Endothelial cell of umbilical vein (primary cell): ENCODE data around the gene ZNF507. TPM values are rescaled to one million over a fixed set of nuclear protein-coding genes. Genes with fewer than 3 reads are reported as not detected.

ENCODE experiments used
- BruUV-seq: library from RNA; stranded (reverse); fragments of 400-500 nt; replicated peaks from 2 replicates; lab custom pipeline; 2021; lab: Mats Ljungman, UMichigan
- CTCF ChIA-PET: fragments of 300-600, 350-600 bp; sonication (Branson Sonifier 250); formaldehyde crosslinking; loops from one replicate; lab custom pipeline; 2021; ENCODE audit warnings: antibody characterized with exemption, inconsistent platforms; lab: Charles Lee
- POLR2A ChIA-PET: fragments of 300-600, 350-600 bp; sonication (Branson Sonifier 250); formaldehyde crosslinking; loops from one replicate; lab custom pipeline; 2021; ENCODE audit warnings: antibody characterized with exemption, inconsistent platforms; lab: Charles Lee
- DNase-seq: peaks from one replicate; pipeline ENCODE4 v3.0.0-alpha.2; 2011; ENCODE audit warnings: low read depth, low spot score
- FAIRE-seq: peaks from 2 replicates; lab custom pipeline; 2011; peaks lifted over from hg19 to GRCh38; lab: Jason Lieb, UNC
- H2AFZ ChIP-seq: 2 replicates; pipeline ENCODE4 v1.6.0; 2012; ENCODE audit warnings: low read depth, low read length, control low read depth, inconsistent platforms
- H3K27ac ChIP-seq: 2 replicates; pipeline ENCODE4 v1.5.1; 2011; ENCODE audit warnings: low read depth, mild to moderate bottlenecking, control low read depth, low read length, moderate library complexity; ENCODE audit not compliant: insufficient read depth
- H3K27me3 ChIP-seq, 2 experiments: 2 replicates each; pipeline versions ENCODE4 v1.6.0 to v1.6.1; 2011; ENCODE audit warnings: low read length in 2 of 2, mixed read lengths in 1 of 2; ENCODE audit not compliant: control insufficient read depth in 2 of 2, insufficient read depth in 2 of 2
- H3K36me3 ChIP-seq, 2 experiments: 2 replicates in 1 of 2; 3 replicates in 1 of 2; pipeline ENCODE4 v1.5.1; 2011; ENCODE audit warnings: low read length in 2 of 2, mild to moderate bottlenecking in 1 of 2, moderate library complexity in 1 of 2; ENCODE audit not compliant: control insufficient read depth in 2 of 2, insufficient read depth in 2 of 2; ENCODE audit errors: extremely low read depth in 1 of 2
- H3K4me1 ChIP-seq: 3 replicates; pipeline ENCODE4 v1.5.1; 2011; ENCODE audit warnings: mild to moderate bottlenecking, low read length; ENCODE audit not compliant: control insufficient read depth, insufficient read depth; ENCODE audit errors: extremely low read depth
- H3K4me2 ChIP-seq: 2 replicates; pipeline ENCODE4 v1.6.1; 2011; ENCODE audit warnings: low read length, control low read depth, mixed read lengths; ENCODE audit not compliant: insufficient read depth
- H3K4me3 ChIP-seq, 3 experiments: fragments of 200-600 bp in 1 of 3; sonication (generic), shearing (Covaris generic) in 1 of 3; replicated peaks in 1 of 3; 2 replicates each; pipeline ENCODE4 v1.5.1; 2011 to 2016; ENCODE audit warnings: control low read depth in 3 of 3, low read length in 3 of 3, mild to moderate bottlenecking in 2 of 3, inconsistent platforms in 1 of 3, low read depth in 1 of 3, moderate library complexity in 1 of 3; ENCODE audit not compliant: insufficient read depth in 1 of 3
- H3K79me2 ChIP-seq: 2 replicates; pipeline ENCODE4 v1.6.0; 2012; ENCODE audit warnings: low read length, inconsistent platforms; ENCODE audit not compliant: control insufficient read depth, insufficient read depth
- H3K9ac ChIP-seq: replicated peaks from 2 replicates; pipeline ENCODE3; 2011; ENCODE audit warnings: low read length, control low read depth; ENCODE audit not compliant: insufficient read depth; ENCODE audit errors: extremely low read depth
- H3K9me1 ChIP-seq: replicated peaks from 3 replicates; pipeline ENCODE4 v1.6.0; 2011; ENCODE audit warnings: mild to moderate bottlenecking, low read length; ENCODE audit not compliant: control insufficient read depth, insufficient read depth; ENCODE audit errors: extremely low read depth
- H3K9me3 ChIP-seq: replicated peaks from 2 replicates; pipeline ENCODE4 v1.5.1; 2012; ENCODE audit warnings: low read length, inconsistent platforms; ENCODE audit not compliant: control insufficient read depth, insufficient read depth
- H4K20me1 ChIP-seq: replicated peaks from 2 replicates; pipeline ENCODE3; 2011; ENCODE audit warnings: mild to moderate bottlenecking, low read length; ENCODE audit not compliant: control insufficient read depth, insufficient read depth; ENCODE audit errors: extremely low read depth
- CTCF ChIP-seq, 2 donors: IDR thresholded peaks; 1 replicate in 1 of 2; 2 replicates in 1 of 2; pipeline ENCODE4 v1.5.1; 2011; ENCODE audit warnings: low read length in 2 of 2, mild to moderate bottlenecking in 2 of 2, moderate library complexity in 2 of 2, control low read depth in 1 of 2, inconsistent platforms in 1 of 2, low read depth in 1 of 2; ENCODE audit not compliant: insufficient read depth in 1 of 2; ENCODE audit errors: extremely low read depth in 1 of 2
- EZH2 ChIP-seq: IDR thresholded peaks from 2 replicates; pipeline ENCODE4 v1.6.1; 2012; ENCODE audit warnings: borderline replicate concordance, low read depth, mild to moderate bottlenecking, moderate library complexity, low read length, inconsistent platforms; ENCODE audit not compliant: severe bottlenecking
- FOS ChIP-seq: IDR thresholded peaks from 2 replicates; pipeline ENCODE4 v1.6.1; 2011; ENCODE audit warnings: mild to moderate bottlenecking, low read length, moderate library complexity, borderline replicate concordance; ENCODE audit not compliant: insufficient read depth
- GATA2 ChIP-seq: IDR thresholded peaks from 2 replicates; pipeline ENCODE4 v1.7.0; 2011; ENCODE audit warnings: low read depth, mild to moderate bottlenecking, moderate library complexity, mixed read lengths, low read length; ENCODE audit not compliant: insufficient read length, insufficient read depth
- JUN ChIP-seq: IDR thresholded peaks from 2 replicates; pipeline ENCODE4 v1.6.1; 2011; ENCODE audit warnings: borderline replicate concordance, low read depth; ENCODE audit not compliant: insufficient read length, insufficient read depth
- MAX ChIP-seq: IDR thresholded peaks from 2 replicates; pipeline ENCODE4 v1.6.1; 2011; ENCODE audit not compliant: insufficient read depth, insufficient read length
- MYC ChIP-seq: IDR thresholded peaks from one replicate; pipeline ENCODE4 v1.6.1; 2011; ENCODE audit warnings: mild to moderate bottlenecking, low read depth, low read length
- POLR2A ChIP-seq: IDR thresholded peaks from 2 replicates; pipeline ENCODE4 v1.6.1; 2012; ENCODE audit warnings: low read depth, mild to moderate bottlenecking, control low read depth, low read length
- POLR2AphosphoS5 ChIP-seq: IDR thresholded peaks from 2 replicates; pipeline ENCODE4 v1.6.1; 2012; ENCODE audit warnings: low read depth, mild to moderate bottlenecking, control low read depth, low read length, moderate library complexity; ENCODE audit not compliant: insufficient read depth
- dilution Hi-C: fragments of 300-500 bp; cut with MboI; formaldehyde crosslinking; loops from one replicate; pipeline ENCODE4 v1.15.0; 2019; ENCODE audit warnings: low sequenced_read_pairs; ENCODE audit not compliant: extremely low pct_ligation_motif_present
- intact Hi-C: fragments of 100-400 bp; cut with micrococcal nuclease; formaldehyde crosslinking; loops from one replicate; pipeline ENCODE4 v1.10.0; 2022
- polyA plus RNA-seq, 4 experiments: library from polyadenylated mRNA; depleted of rRNA in 3 of 4; stranded (reverse) in 3 of 4; unstranded in 1 of 4; fragments of >200 nt; gene quantifications; 2 replicates each; pipeline versions ENCODE4 v1.2.1 to v1.2.3, GENCODE V29; 2011 to 2012; ENCODE audit warnings: missing spikeins in 1 of 4
- total RNA-seq: library from RNA; stranded (reverse); gene quantifications from 2 replicates; pipeline ENCODE4 v1.2.3, GENCODE V29; 2021

The ZNF507 gene
- total and polyA plus RNA-seq, 2 donors (not counting 3 experiments of a cell fraction or from before 2014, with no cell fraction given), result 6.8 to 23.0 TPM

- no TSS peak for BruUV-seq
- H3K27ac ChIP-seq, result no peak overlapping the region
- H4K20me1 ChIP-seq, result no peaks in the 10 kb centered on the region
- ChIA-PET CTCF (no interaction called here), POLR2A (no interaction called here)
- H3K36me3 ChIP-seq, result peaks cover 14 to 20% of the 10 kb centered on the region in 2 experiments
- no peak overlapping the region for H3K4me3 ChIP-seq
- H3K27me3 ChIP-seq, result peaks cover 0 to 2% of the 10 kb centered on the region in 2 experiments
- intact Hi-C loops, result loop anchor here (5.0 kb wide), 1 partner anchor 108 kb away; no protein-coding TSS in a partner anchor
- H3K4me1 ChIP-seq, result peaks cover 26% of the 10 kb centered on the region
- DNase-seq, result no peak
- no peak overlapping the region for H3K4me2 ChIP-seq
- H3K9me1 ChIP-seq, result no peaks in the 10 kb centered on the region
- peaks cover 57% of the 10 kb centered on the region for H3K79me2 ChIP-seq
- dilution Hi-C loops, result no loop called here
- TF ChIP-seq CTCF (IDR thresholded peaks at IDR 0.05; ENCODE audit: extremely low read depth in 1 of 2, insufficient read depth in 1 of 2, low read depth in 1 of 2, low read length in 2 of 2) (no peak), MAX (no peak), FOS (no peak), POLR2A (no peak), GATA2 (no peak), EZH2 (no peak), POLR2AphosphoS5 (no peak), MYC (no peak), JUN (no peak)
- no peak overlapping the region for H2AFZ ChIP-seq
- FAIRE-seq, result no peak
- no peaks in the 10 kb centered on the region for H3K9me3 ChIP-seq
- H3K9ac ChIP-seq, result no peak overlapping the region
These were observed 3.6 kb downstream of the ZNF507 start for GRCh38 chr19:32349051-32349450.
